ENCODE results near the gene TGIF1. TPM values are rescaled to one million over a fixed set of nuclear protein-coding genes. Genes with fewer than 3 reads are reported as not detected.

TGIF1 gene
- total and polyA plus RNA-seq, 9 of the 15 experiments (the other 6 are each of a cell fraction or from before 2014, with no cell fraction given), result 16.1 to 77.7 (median 44.6) TPM

- TF ChIP-seq ZNF407 (IDR thresholded peaks at IDR 0.05; ENCODE audit: low read depth) (no peak), MTA1 (IDR thresholded peaks at IDR 0.05; ENCODE audit: borderline replicate concordance) (no peak), NR2C2 (CRISPR knock-in tag; IDR thresholded peaks at IDR 0.05) (no peak), NR2C2 (tag; IDR thresholded peaks at IDR 0.05) (no peak), ZHX1 (conservative IDR thresholded peaks at IDR 0.05; ENCODE audit: low read length) (no peak)
- TF ChIP-seq, protein P1, sequence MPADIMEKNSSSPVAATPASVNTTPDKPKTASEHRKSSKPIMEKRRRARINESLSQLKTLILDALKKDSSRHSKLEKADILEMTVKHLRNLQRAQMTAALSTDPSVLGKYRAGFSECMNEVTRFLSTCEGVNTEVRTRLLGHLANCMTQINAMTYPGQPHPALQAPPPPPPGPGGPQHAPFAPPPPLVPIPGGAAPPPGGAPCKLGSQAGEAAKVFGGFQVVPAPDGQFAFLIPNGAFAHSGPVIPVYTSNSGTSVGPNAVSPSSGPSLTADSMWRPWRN (IDR thresholded peaks at IDR 0.05; ENCODE audit: low read depth), result no peak
Observed at GRCh38 chr18:3456686-3457069, 6.7 kb downstream of the TGIF1 start (continued).

All from K562 (cell line).